ENCODE data around the gene CACNA1C. TPM values are rescaled to one million over a fixed set of nuclear protein-coding genes. Genes with fewer than 3 reads are reported as not detected.

Gene CACNA1C
- total RNA-seq, 6 donors from 2014 or later, result 5.2 to 45.1 (median 8.8) TPM

GRCh38 chr12:2043054-2043453 lies 9.7 kb upstream of the CACNA1C start:
- no peak overlapping the region for H3K27ac ChIP-seq
- no peak for DNase-seq
- 97 to 98% methylated on average over 2 of the region's 2 CpGs for WGBS, 2 donors
- ATAC-seq (ENCODE audit: low FRiP score in 2 of 2), result no peak
- no peaks in the 10 kb centered on the region for H3K36me3 ChIP-seq
- no peak for TF ChIP-seq POLR2A (IDR thresholded peaks at IDR 0.05)
- TF ChIP-seq POLR2AphosphoS5 (IDR thresholded peaks at IDR 0.05), result no peak
- no peak for TF ChIP-seq CTCF (IDR thresholded peaks at IDR 0.05)
- no peak for TF ChIP-seq EP300 (IDR thresholded peaks at IDR 0.05)
- no peaks in the 10 kb centered on the region for H3K9me3 ChIP-seq
- no peaks in the 10 kb centered on the region for H3K4me1 ChIP-seq
- H3K27me3 ChIP-seq, result no peaks in the 10 kb centered on the region
- no peak overlapping the region for H3K4me3 ChIP-seq

- H3K9me3 ChIP-seq, result no peaks in the 10 kb centered on the region
- H3K36me3 ChIP-seq, result no peaks in the 10 kb centered on the region
- H3K4me3 ChIP-seq, result no peak overlapping the region
- no peak for TF ChIP-seq POLR2A (IDR thresholded peaks at IDR 0.05)
- TF ChIP-seq EP300 (IDR thresholded peaks at IDR 0.05), result no peak
- no peak for TF ChIP-seq CTCF (IDR thresholded peaks at IDR 0.05)
- TF ChIP-seq POLR2AphosphoS5 (IDR thresholded peaks at IDR 0.05), result no peak
- H3K27me3 ChIP-seq, result no peaks in the 10 kb centered on the region
- 71 to 85% methylated on average over 6 of the region's 6 CpGs for WGBS, 2 donors
- no peak overlapping the region for H3K27ac ChIP-seq
- DNase-seq (no peak), ATAC-seq (ENCODE audit: low FRiP score in 2 of 2) (no peak)
- H3K4me1 ChIP-seq, result no peaks in the 10 kb centered on the region
Observed at GRCh38 chr12:2044165-2044564, 8.6 kb upstream of the CACNA1C start.

GRCh38 chr12:2046957-2047356 lies 5.8 kb upstream of the CACNA1C start:
- Histone ChIP-seq H3K9me3 (no peaks in the 10 kb centered on the region), H3K27me3 (peaks cover 0 to 8% (median 0%) of the 10 kb centered on the region in 4 donors), H3K36me3 (no peaks in the 10 kb centered on the region), H3K27ac (no peak overlapping the region), H3K4me1 (peaks cover 0 to 5% (median 1%) of the 10 kb centered on the region in 4 donors), H3K4me3 (no peak overlapping the region)
- no peak for TF ChIP-seq EP300 (IDR thresholded peaks at IDR 0.05)
- TF ChIP-seq POLR2AphosphoS5 (IDR thresholded peaks at IDR 0.05), result no peak
- TF ChIP-seq CTCF (IDR thresholded peaks at IDR 0.05), result no peak
- TF ChIP-seq POLR2A (IDR thresholded peaks at IDR 0.05), result no peak
- ATAC-seq (ENCODE audit: low FRiP score in 2 of 2) (no peak), DNase-seq (no peak)
- 82 to 93% methylated on average over 4 of the region's 4 CpGs for WGBS, 2 donors

GRCh38 chr12:2047752-2048151 lies 5.0 kb upstream of the CACNA1C start:
- no peak for DNase-seq
- H3K36me3 ChIP-seq, result no peaks in the 10 kb centered on the region
- 78 to 87% methylated on average over 7 of the region's 7 CpGs for WGBS, 2 donors
- TF ChIP-seq CTCF (IDR thresholded peaks at IDR 0.05) (no peak), EP300 (IDR thresholded peaks at IDR 0.05) (no peak), POLR2AphosphoS5 (IDR thresholded peaks at IDR 0.05) (no peak), POLR2A (IDR thresholded peaks at IDR 0.05) (no peak)
- H3K4me1 ChIP-seq, result peaks cover 0 to 8% (median 5%) of the 10 kb centered on the region in 4 donors
- peaks cover 0 to 11% (median 2%) of the 10 kb centered on the region in 4 donors for H3K27me3 ChIP-seq
- H3K9me3 ChIP-seq, result no peaks in the 10 kb centered on the region
- no peak overlapping the region for H3K4me3 ChIP-seq
- no peak for ATAC-seq (ENCODE audit: low FRiP score in 2 of 2)
- no peak overlapping the region for H3K27ac ChIP-seq

All from upper lobe of left lung (tissue), 6 donors.